Thyroid gland (tissue), 4 donors: Measurements from ENCODE around the gene ADGRD1. TPM values are rescaled to one million over a fixed set of nuclear protein-coding genes. Genes with fewer than 3 reads are reported as not detected.
A peak's percentile ranks its signal among the peaks of the same experiment; 100 is the strongest.

Experiments used
- DNase-seq, 2 donors: peaks; one replicate each; pipeline ENCODE4 v3.0.0-alpha.2; 2019
- H3K27ac ChIP-seq, 3 donors: fragments of 200-600 bp; sonication (generic); 1 replicate in 2 of 3; 2 replicates in 1 of 3; pipeline ENCODE4 v1.5.1; 2016 to 2019; ENCODE audit warnings: mild to moderate bottlenecking in 1 of 3, moderate library complexity in 1 of 3
- H3K27me3 ChIP-seq: fragments of 200-600 bp; sonication (generic); one replicate; pipeline ENCODE4 v1.5.1; 2019
- H3K36me3 ChIP-seq, 2 donors: fragments of 200-600 bp; sonication (generic); one replicate each; pipeline ENCODE4 v1.5.1; 2016 to 2019
- H3K4me1 ChIP-seq, 2 donors: fragments of 200-600 bp; sonication (generic); one replicate each; pipeline ENCODE4 v1.5.1; 2017 to 2019
- H3K4me3 ChIP-seq, 3 donors: fragments of 200-600 bp; sonication (generic); replicated peaks in 1 of 3; 1 replicate in 2 of 3; 2 replicates in 1 of 3; pipeline ENCODE4 v1.5.1; 2016; ENCODE audit warnings: mild to moderate bottlenecking in 1 of 3
- H3K9me3 ChIP-seq: fragments of 200-600 bp; sonication (generic); one replicate; pipeline ENCODE4 v1.5.1; 2017
- POLR2A ChIP-seq, 2 donors: fragments of 450-650 bp; IDR thresholded peaks; one replicate each; pipeline ENCODE4 v1.6.1; 2017; ENCODE audit warnings: antibody characterized with exemption in 2 of 2, mild to moderate bottlenecking in 2 of 2, moderate library complexity in 1 of 2
- WGBS, 2 donors: methylation state at CpG; one replicate each; pipeline ENCODE4 v1.1.5; 2017; 5-methylcytosine and 5-hydroxymethylcytosine counted together
- intact Hi-C: fragments of 100-400 bp; cut with DNase I; formaldehyde crosslinking; loops from one replicate; pipeline ENCODE4 v1.15.1; 2023
- total RNA-seq, 4 donors: library from RNA; depleted of rRNA; stranded (reverse); fragments of >200 nt; gene quantifications; one replicate each; pipeline ENCODE4 v1.2.3, GENCODE V29; 2016
- TF ChIP-seq, protein P1 (sequence below), 6 experiments: fragments of 200-600 bp in 3 of 6; fragments of 450-650 bp in 3 of 6; sonication (generic) in 3 of 6; IDR thresholded peaks; one replicate each; pipeline ENCODE4 v1.5.1; 2016 to 2019; ENCODE audit warnings: antibody characterized with exemption in 6 of 6, mild to moderate bottlenecking in 2 of 6, inconsistent platforms in 1 of 6, moderate library complexity in 1 of 6

The ADGRD1 gene
- total RNA-seq, 4 donors from 2014 or later = 14.1 to 44.3 (median 24.7) TPM

DNA sequence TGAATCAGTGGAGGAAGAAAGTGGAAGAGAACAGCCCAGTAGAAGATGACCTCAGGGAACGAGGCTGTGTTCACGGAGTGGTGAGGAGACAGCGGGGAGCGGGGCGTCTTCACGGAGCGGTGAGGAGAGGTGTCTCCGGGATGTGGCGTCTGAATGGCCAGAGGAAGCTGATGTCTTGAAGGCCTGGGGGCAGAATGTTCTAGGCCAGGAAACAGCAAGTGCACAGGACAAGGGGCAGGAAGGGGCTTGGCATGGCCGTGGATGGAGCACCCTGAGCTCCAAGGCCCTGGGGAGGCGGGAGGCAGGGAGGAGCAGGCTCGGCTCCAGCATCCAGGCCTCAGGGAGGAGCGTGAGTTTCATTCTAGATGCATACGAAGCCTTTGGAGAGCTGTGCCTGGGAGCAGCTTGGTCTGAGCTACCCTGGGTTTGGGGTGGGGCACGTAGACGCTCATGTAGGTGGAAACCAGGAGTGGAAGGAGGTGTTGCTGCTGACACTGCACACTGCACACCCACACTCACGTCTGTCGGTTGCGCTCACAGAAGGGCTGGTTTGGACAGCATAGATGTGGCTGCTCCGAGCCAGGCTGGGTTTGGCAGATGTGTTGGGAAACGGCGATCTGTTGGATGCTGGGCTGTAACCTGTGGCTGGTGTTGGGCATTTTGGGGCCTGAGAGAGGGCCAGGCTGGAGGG, 131.6 kb downstream of the ADGRD1 start:
- TF ChIP-seq POLR2A (IDR thresholded peaks at IDR 0.05) = no peak
- TF ChIP-seq, protein P1, sequence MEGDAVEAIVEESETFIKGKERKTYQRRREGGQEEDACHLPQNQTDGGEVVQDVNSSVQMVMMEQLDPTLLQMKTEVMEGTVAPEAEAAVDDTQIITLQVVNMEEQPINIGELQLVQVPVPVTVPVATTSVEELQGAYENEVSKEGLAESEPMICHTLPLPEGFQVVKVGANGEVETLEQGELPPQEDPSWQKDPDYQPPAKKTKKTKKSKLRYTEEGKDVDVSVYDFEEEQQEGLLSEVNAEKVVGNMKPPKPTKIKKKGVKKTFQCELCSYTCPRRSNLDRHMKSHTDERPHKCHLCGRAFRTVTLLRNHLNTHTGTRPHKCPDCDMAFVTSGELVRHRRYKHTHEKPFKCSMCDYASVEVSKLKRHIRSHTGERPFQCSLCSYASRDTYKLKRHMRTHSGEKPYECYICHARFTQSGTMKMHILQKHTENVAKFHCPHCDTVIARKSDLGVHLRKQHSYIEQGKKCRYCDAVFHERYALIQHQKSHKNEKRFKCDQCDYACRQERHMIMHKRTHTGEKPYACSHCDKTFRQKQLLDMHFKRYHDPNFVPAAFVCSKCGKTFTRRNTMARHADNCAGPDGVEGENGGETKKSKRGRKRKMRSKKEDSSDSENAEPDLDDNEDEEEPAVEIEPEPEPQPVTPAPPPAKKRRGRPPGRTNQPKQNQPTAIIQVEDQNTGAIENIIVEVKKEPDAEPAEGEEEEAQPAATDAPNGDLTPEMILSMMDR (IDR thresholded peaks at IDR 0.05) = no peak
- intact Hi-C loops = no loop called here
- Histone ChIP-seq H3K4me1 (no peaks in the 10 kb centered on the region), H3K27me3 (no peaks in the 10 kb centered on the region), H3K4me3 (no peak overlapping the region), H3K36me3 (no peaks in the 10 kb centered on the region), H3K27ac (no peak overlapping the region), H3K9me3 (no peaks in the 10 kb centered on the region)
- DNase-seq = peak in 1 of 2 donors; percentile 2
- 82 to 88% methylated on average over 20 to 21 of the region's 22 CpGs for WGBS, 2 donors

DNA sequence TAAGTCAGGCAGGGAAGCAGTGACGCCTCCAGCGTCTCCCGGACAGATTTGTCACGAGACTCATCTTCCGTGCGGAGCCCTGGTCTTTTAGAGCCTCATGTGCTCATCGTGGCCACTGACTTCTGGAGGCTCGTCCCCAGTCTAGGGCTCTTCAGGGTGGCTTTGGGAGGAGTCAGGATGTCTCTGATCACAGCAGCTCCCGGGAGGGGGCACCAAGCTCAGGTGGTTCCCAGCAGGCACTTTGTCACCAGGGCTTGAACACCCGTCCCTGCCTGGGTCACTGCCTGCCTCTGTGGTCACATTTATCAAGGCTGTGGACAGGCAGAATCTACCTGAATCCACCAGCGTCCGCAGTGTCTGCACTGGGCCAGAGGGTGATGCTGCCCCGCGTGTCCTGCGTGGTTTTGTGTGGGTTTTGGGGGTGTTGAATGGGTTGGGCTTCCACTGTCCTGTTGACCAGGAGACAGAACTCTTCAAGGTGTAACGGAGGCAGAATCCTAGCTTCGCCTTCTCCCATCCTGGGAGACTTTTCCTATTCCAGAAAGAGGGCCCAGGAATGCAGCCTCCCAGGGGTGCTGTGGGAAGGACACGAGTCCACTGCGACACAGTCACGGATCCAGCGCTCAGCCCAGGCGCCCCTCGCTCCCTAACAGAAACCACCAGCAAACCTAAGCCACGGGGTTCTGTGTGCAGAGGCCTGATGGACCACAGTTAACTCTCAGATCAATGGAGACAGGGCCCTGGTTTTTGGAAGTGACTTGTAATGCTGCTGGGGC, 132.3 kb downstream of the ADGRD1 start:
- Histone ChIP-seq H3K27ac (no peak overlapping the region), H3K27me3 (no peaks in the 10 kb centered on the region), H3K4me3 (no peak overlapping the region), H3K9me3 (no peaks in the 10 kb centered on the region), H3K36me3 (no peaks in the 10 kb centered on the region), H3K4me1 (no peaks in the 10 kb centered on the region)
- TF ChIP-seq POLR2A (IDR thresholded peaks at IDR 0.05) = no peak
- intact Hi-C loops = no loop called here
- peak in 1 of 2 donors; percentile 1 for DNase-seq
- 87 to 93% methylated on average over 3 to 20 of the region's 24 CpGs for WGBS, 2 donors

DNA sequence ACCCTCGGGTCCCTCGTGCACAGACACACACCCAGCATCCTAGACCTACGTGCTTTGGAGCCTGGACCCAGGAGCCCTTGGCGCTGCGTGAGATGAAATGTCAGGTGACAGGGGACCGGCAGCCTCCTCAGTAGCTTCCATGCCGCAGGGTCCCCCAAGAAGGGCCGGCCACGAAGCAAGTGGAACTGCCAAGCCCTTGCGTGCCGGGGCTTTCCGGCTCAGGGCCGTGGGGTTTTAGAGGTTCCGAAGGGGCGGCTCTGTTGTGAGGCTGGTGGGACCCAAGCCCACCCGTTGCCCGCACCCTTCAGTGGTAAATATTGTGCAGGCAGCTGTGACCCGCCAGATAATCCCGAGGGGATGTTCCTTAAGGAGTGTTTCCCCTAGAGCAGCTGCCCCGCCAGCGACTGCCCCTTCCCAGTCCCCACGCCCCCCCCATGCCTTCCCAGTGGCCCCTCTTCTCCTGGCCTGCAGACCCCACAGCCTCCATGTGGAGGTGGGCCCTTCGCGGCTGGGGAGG, 133.7 kb downstream of the ADGRD1 start:
- no peaks in the 10 kb centered on the region for H3K4me1 ChIP-seq
- TF ChIP-seq, protein P1 (IDR thresholded peaks at IDR 0.05) = no peak
- no peak for TF ChIP-seq POLR2A (IDR thresholded peaks at IDR 0.05)
- peak in 1 of 2 donors; percentile 1 for DNase-seq
- no peaks in the 10 kb centered on the region for H3K36me3 ChIP-seq
- intact Hi-C loops = no loop called here
- WGBS, 2 donors = 88 to 95% methylated on average over 17 to 22 of the region's 24 CpGs
- H3K4me3 ChIP-seq = no peak overlapping the region
- H3K9me3 ChIP-seq = no peaks in the 10 kb centered on the region
- H3K27me3 ChIP-seq = no peaks in the 10 kb centered on the region
- H3K27ac ChIP-seq = no peak overlapping the region

DNA sequence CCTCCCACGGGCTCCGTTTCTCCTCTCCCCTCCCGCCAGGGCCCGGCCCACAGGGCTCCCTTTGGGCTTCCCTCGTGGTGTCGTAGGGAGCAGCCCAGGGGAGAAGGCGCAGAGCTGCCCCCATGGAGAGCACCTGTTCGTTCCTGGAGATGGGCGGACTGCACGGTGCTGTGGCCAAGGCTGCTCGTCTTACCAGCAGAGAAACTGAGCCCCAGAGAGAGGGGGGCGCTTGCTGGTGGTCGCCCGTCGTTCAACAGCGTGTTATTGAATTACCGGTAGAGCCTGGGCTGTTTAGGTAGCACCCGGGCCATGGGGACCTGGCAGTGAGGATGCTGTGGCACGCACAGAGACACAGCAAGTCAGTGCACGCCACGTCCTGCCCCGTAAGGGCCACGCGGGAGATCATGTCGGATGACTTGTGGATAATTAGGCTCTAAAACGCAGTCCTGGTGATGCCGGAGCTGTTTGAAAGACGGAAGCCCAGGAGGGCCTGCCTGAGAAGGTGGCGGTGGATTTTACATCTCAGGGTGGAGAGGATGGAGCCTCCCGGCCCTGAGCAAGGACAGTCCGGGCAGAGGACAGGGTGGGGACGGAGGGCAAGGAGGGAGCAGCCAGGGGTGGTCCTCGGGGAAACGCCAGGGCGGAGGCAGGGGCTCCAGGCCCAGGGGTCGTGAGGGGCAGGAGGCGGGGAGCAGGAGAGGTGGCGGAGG, 134.4 kb downstream of the ADGRD1 start:
- Histone ChIP-seq H3K4me1 (no peaks in the 10 kb centered on the region), H3K36me3 (no peaks in the 10 kb centered on the region), H3K9me3 (no peaks in the 10 kb centered on the region), H3K27ac (no peak overlapping the region), H3K27me3 (no peaks in the 10 kb centered on the region), H3K4me3 (no peak overlapping the region)
- no peak for TF ChIP-seq POLR2A (IDR thresholded peaks at IDR 0.05)
- TF ChIP-seq, protein P1 (IDR thresholded peaks at IDR 0.05) = no peak
- intact Hi-C loops = no loop called here
- peak in 1 of 2 donors; percentile 0 for DNase-seq
- 92 to 93% methylated on average over 38 of the region's 38 CpGs for WGBS, 2 donors

DNA sequence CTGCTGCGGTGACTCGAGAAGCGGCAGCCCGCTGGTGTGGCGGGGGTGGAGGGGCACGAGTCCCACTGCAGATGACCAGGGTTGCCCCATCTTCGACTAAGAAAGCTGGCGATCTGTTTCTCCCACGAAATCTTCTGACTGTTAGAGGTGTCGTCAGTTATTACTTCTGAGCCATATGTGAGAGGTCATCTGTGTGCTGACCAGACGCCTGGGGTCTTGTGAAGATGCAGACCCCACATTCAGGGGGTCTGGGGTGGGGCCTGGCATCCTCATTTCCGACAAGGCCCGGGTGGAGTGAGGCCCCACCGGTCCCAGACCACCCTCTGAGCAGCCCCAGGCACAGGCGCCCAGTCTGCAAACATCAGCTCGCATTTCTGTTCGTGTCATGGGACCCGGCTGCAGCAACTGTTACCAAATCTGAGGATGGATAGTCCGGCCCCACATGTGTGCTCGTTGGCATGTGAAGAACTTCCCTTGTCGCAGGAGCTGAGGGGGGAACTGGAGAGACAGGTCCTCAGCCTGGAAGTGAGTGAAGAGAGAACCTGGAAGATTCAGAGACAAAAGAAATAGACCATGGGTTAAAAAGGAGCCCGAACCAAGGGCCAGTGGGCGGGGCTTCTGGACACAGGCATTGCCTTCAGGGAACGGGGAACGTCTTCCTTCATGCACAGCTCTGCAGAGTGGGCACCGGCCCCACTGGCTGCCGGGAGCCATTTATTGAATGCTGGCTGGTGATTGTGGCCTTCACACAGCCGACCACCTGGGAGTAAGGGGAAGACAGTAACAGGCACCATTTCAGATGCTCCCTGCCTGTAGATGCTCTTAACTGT, 135.2 kb downstream of the ADGRD1 start:
- Histone ChIP-seq H3K27ac (no peak overlapping the region), H3K27me3 (no peaks in the 10 kb centered on the region), H3K9me3 (no peaks in the 10 kb centered on the region), H3K4me3 (no peak overlapping the region), H3K4me1 (no peaks in the 10 kb centered on the region), H3K36me3 (no peaks in the 10 kb centered on the region)
- TF ChIP-seq POLR2A (IDR thresholded peaks at IDR 0.05) = no peak
- TF ChIP-seq, protein P1 (IDR thresholded peaks at IDR 0.05) = no peak
- 87 to 88% methylated on average over 22 to 27 of the region's 28 CpGs for WGBS, 2 donors
- DNase-seq = peak in 1 of 2 donors; percentile 0
- intact Hi-C loops = no loop called here
